DOHH2 (cell line): ENCODE data around the gene STX8.

Experiments used
- CTCF ChIP-seq: fragments of 200-600 bp; sonication (generic); IDR thresholded peaks from one replicate; pipeline ENCODE4 v1.5.1; 2014; ENCODE audit warnings: antibody characterized with exemption, mild to moderate bottlenecking, low read depth, low read length; ENCODE audit not compliant: poor library complexity, severe bottlenecking
- EZH2phosphoT487 ChIP-seq: fragments of 200-600 bp; sonication (generic); IDR thresholded peaks from 2 replicates; pipeline ENCODE4 v1.6.1; 2017; ENCODE audit warnings: borderline replicate concordance, mild to moderate bottlenecking, antibody characterized with exemption, low read length, moderate library complexity, mixed read lengths

GRCh38 chr17:9227819-9228407 lies 347.7 kb downstream of the STX8 start:
- TF ChIP-seq CTCF (no peak), EZH2phosphoT487 (no peak)
